Psoas muscle (tissue), 8 donors: ENCODE measurements around the gene TOP1. TPM values are rescaled to one million over a fixed set of nuclear protein-coding genes. Genes with fewer than 3 reads are reported as not detected.

Source experiments
- ATAC-seq, 4 donors: fragments of 200-7000 bp; cut with Tn5 transposase; one replicate each; pipeline ENCODE4 v1.9.1; 2020; ENCODE audit warnings: moderate library complexity in 3 of 4, mild to moderate bottlenecking in 2 of 4
- DNase-seq, 2 donors: peaks; one replicate each; pipeline ENCODE4 v3.0.0-alpha.2; 2020
- H3K27ac ChIP-seq: fragments of 200-600 bp; one replicate; pipeline ENCODE4 v1.8.0; 2022
- H3K27me3 ChIP-seq, 3 donors: fragments of 200-600 bp in 1 of 3; one replicate each; pipeline versions ENCODE4 v1.6.1 to v1.8.0; 2013 to 2022; ENCODE audit warnings: low read length in 2 of 3, mild to moderate bottlenecking in 2 of 3, moderate library complexity in 1 of 3; ENCODE audit not compliant: insufficient read depth in 3 of 3
- H3K36me3 ChIP-seq, 2 donors: fragments of 200-600 bp in 1 of 2; one replicate each; pipeline versions ENCODE4 v1.6.1 to v1.8.0; 2013 to 2022; ENCODE audit warnings: low read depth in 1 of 2, mild to moderate bottlenecking in 1 of 2, moderate library complexity in 1 of 2; ENCODE audit not compliant: insufficient read depth in 1 of 2
- H3K4me1 ChIP-seq: fragments of 200-600 bp; one replicate; pipeline ENCODE4 v1.8.0; 2022
- H3K4me3 ChIP-seq: fragments of 200-600 bp; one replicate; pipeline ENCODE4 v1.8.0; 2022; ENCODE audit warnings: mild to moderate bottlenecking
- H3K9me3 ChIP-seq: fragments of 200-600 bp; one replicate; pipeline ENCODE4 v1.8.0; 2022
- WGBS, 3 donors: extraction: QIAGEN DNeasy Blood & Tissue Kit; methylation state at CpG; one replicate each; pipeline versions ENCODE4 v1.1.6 to v1.1.7; 2013; 5-methylcytosine and 5-hydroxymethylcytosine counted together
- intact Hi-C, 2 donors: fragments of 100-400 bp; cut with DNase I; formaldehyde crosslinking; loops; one replicate each; pipeline versions ENCODE4 v1.11.0 to v1.14.2; 2022
- polyA plus RNA-seq, 3 donors: library from polyadenylated mRNA; stranded (reverse); fragments of 200-250 nt; gene quantifications; one replicate each; pipeline ENCODE4 v1.2.3, GENCODE V29; 2013
- total RNA-seq, 4 donors: library from RNA; stranded (reverse); fragmentation: NEBNext Ultra II Directional in 2 of 4; extraction: Animal tissue kit (Norgen Biotek cat#: 25700) in 2 of 4; gene quantifications; one replicate each; pipeline versions ENCODE4 v1.2.1 to v1.2.4, GENCODE V29; 2021 to 2023
- TF ChIP-seq, protein P1 (sequence below): fragments of 200-600 bp; IDR thresholded peaks from one replicate; pipeline ENCODE4 v1.8.0; 2022; ENCODE audit warnings: antibody characterized with exemption
- donor health status: healthy with polysubstance abuse.
- donor health status: DM: no; HTN: no; CAD: no; lungs with moderate emphysema.
- donor health status: Bipolar disorder and iron deficiency.
- donor health status: healthy.
- donor health status: DM: yes; HTN: yes; CAD: no.
- donor health status: DM: no; HTN: no; CAD: no.
- donor health status: DM: no; HTN: no; CAD: no.
- donor health status: DM: yes; HTN: yes; CAD: no.

Gene TOP1
- total and polyA plus RNA-seq, 7 donors = 10.6 to 30.7 (median 22.2) TPM

DNA sequence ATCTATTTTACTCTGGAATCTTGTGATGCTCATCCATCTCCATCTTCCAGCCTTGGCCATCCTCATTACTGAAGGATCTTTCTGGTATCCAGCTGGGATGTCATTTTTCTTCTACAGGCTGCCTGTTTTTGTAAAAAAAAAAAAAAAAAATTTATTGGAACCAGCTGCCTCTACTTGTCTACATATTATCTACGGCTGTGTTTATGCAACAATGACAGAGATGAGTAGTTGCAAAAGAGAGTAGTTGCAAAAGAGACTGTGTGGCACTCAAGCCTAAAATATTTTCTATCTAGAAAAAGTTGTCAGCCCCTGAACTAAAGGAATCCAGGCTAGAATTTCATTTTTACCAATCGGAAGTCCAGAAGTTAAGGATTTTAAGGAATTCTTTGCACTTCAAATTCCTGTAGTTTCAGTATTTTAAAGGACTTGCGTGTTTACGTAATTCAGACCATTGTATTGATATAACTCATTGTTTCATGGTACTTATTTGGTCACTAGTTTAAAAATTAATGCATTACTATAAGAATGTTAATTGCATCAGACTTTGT is 70.2 kb downstream of the TOP1 start:
- no peak for DNase-seq
- ATAC-seq = peak in 1 of 4 donors; percentile 42
- intact Hi-C loops = loop anchor here in 1 of 2 donors (5.0 kb wide), 1 partner anchor 131 kb away; no protein-coding TSS in a partner anchor
- peaks cover 12 to 94% of the 10 kb centered on the region in 2 donors for H3K36me3 ChIP-seq
- no peaks in the 10 kb centered on the region for H3K9me3 ChIP-seq
- no peak overlapping the region for H3K4me3 ChIP-seq
- TF ChIP-seq, protein P1, sequence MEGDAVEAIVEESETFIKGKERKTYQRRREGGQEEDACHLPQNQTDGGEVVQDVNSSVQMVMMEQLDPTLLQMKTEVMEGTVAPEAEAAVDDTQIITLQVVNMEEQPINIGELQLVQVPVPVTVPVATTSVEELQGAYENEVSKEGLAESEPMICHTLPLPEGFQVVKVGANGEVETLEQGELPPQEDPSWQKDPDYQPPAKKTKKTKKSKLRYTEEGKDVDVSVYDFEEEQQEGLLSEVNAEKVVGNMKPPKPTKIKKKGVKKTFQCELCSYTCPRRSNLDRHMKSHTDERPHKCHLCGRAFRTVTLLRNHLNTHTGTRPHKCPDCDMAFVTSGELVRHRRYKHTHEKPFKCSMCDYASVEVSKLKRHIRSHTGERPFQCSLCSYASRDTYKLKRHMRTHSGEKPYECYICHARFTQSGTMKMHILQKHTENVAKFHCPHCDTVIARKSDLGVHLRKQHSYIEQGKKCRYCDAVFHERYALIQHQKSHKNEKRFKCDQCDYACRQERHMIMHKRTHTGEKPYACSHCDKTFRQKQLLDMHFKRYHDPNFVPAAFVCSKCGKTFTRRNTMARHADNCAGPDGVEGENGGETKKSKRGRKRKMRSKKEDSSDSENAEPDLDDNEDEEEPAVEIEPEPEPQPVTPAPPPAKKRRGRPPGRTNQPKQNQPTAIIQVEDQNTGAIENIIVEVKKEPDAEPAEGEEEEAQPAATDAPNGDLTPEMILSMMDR = no peak
- no peak overlapping the region for H3K27ac ChIP-seq
- H3K27me3 ChIP-seq = no peaks in the 10 kb centered on the region
- 69 to 85% (median 77%) methylated on average over 4 of the region's 4 CpGs for WGBS, 3 donors
- no peaks in the 10 kb centered on the region for H3K4me1 ChIP-seq

GRCh38 chr20:41100001-41100480 is 71.4 kb downstream of the TOP1 start:
- no peak overlapping the region for H3K4me3 ChIP-seq

DNA sequence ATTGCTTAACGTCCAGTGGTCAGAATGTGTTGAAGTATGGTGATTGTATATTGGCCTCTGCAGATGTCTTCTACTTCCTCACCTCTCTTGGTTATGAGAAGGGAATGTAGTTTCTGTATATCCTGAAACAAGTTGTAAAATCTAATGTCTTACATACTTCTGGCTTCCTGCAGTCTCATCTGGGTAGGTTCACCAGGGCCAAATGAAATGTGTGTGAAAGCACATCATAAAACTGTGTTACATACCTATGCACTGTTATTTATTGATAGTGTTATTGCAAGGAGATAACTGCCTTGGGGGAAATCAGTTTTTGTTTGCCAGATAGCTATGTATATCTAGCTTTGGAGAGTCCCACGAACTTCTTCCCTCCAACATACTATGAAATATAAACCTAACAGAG is 73.0 kb downstream of the TOP1 start:
- intact Hi-C loops = no loop called here
- 84 to 90% (median 90%) methylated on average over 2 of the region's 2 CpGs for WGBS, 3 donors

More at GRCh38 chr20:41100001-41100480, 71.4 kb downstream of the TOP1 start:
- Histone ChIP-seq H3K36me3 (peaks cover 9 to 94% of the 10 kb centered on the region in 2 donors), H3K27me3 (no peaks in the 10 kb centered on the region), H3K27ac (no peak overlapping the region), H3K4me1 (no peaks in the 10 kb centered on the region), H3K9me3 (no peaks in the 10 kb centered on the region)
- intact Hi-C loops = no loop called here
- WGBS, 3 donors = 92 to 97% (median 92%) methylated on average over 9 of the region's 9 CpGs
- DNase-seq (no peak), ATAC-seq (no peak)
- TF ChIP-seq, protein P1 = no peak

GRCh38 chr20:41108531-41108930 is 79.9 kb downstream of the TOP1 start:
- intact Hi-C loops = no loop called here
- H3K36me3 ChIP-seq = peaks cover 3 to 76% of the 10 kb centered on the region in 2 donors
- 96 to 97% (median 96%) methylated on average over 1 of the region's 1 CpG for WGBS, 3 donors
- H3K9me3 ChIP-seq = no peaks in the 10 kb centered on the region
- H3K4me3 ChIP-seq = no peak overlapping the region
- H3K4me1 ChIP-seq = no peaks in the 10 kb centered on the region
- H3K27me3 ChIP-seq = no peaks in the 10 kb centered on the region
- TF ChIP-seq, protein P1 = no peak
- H3K27ac ChIP-seq = no peak overlapping the region
- no peak for ATAC-seq
- DNase-seq = no peak

More for the DNA sequence above, 73.0 kb downstream of the TOP1 start:
- H3K4me3 ChIP-seq = no peak overlapping the region
- peaks cover 8 to 92% of the 10 kb centered on the region in 2 donors for H3K36me3 ChIP-seq
- no peaks in the 10 kb centered on the region for H3K9me3 ChIP-seq
- H3K27me3 ChIP-seq = no peaks in the 10 kb centered on the region
- H3K27ac ChIP-seq = no peak overlapping the region
- ATAC-seq (no peak), DNase-seq (no peak)
- no peaks in the 10 kb centered on the region for H3K4me1 ChIP-seq
- TF ChIP-seq, protein P1 = no peak

DNA sequence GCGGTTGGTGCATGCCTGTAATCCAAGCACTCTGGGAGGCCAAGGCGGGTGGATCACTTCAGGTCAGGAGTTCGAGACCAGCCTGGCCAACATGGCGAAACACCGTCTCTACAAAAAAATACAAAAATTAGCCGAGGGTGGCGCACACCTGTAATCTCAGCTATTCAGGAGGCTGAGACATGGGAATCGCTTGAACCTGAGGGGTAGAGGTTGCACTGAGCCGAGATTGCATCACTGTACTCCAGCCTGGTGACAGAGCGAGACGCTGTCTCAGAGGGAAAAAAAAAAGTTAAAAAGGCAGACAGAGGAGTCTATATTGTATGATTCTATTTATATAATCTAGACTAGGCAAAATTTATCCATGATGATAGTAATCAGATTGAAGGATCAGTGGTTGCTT is 81.4 kb downstream of the TOP1 start:
- H3K9me3 ChIP-seq = no peaks in the 10 kb centered on the region
- DNase-seq = no peak
- no peak for ATAC-seq
- H3K27me3 ChIP-seq = no peaks in the 10 kb centered on the region
- no peaks in the 10 kb centered on the region for H3K4me1 ChIP-seq
- 96 to 98% (median 97%) methylated on average over 11 of the region's 11 CpGs for WGBS, 3 donors
- TF ChIP-seq, protein P1 = no peak
- intact Hi-C loops = no loop called here
- peaks cover 12 to 76% of the 10 kb centered on the region in 2 donors for H3K36me3 ChIP-seq
- no peak overlapping the region for H3K27ac ChIP-seq
- H3K4me3 ChIP-seq = no peak overlapping the region
